Keratinocyte (primary cell): Measurements from ENCODE around the gene ANKRD6. TPM values are rescaled to one million over a fixed set of nuclear protein-coding genes. Genes with fewer than 3 reads are reported as not detected.

Experiments
- DNase-seq: peaks from one replicate; pipeline ENCODE4 v3.0.0-alpha.2; 2011; ENCODE audit warnings: low read depth, missing footprints, low spot score
- FAIRE-seq: peaks from 2 replicates; lab custom pipeline; 2011; peaks lifted over from hg19 to GRCh38; lab: Jason Lieb, UNC
- H2AFZ ChIP-seq: 2 replicates; pipeline ENCODE4 v1.6.0; 2012; ENCODE audit warnings: low read length, control low read depth, inconsistent platforms; ENCODE audit not compliant: control insufficient read depth
- H3K27ac ChIP-seq: 2 replicates; pipeline ENCODE4 v1.5.1; 2011; ENCODE audit warnings: low read length; ENCODE audit not compliant: control insufficient read depth, insufficient read depth
- H3K27me3 ChIP-seq: 3 replicates; pipeline ENCODE4 v1.6.0; 2011; ENCODE audit warnings: low read length; ENCODE audit not compliant: control insufficient read depth, insufficient read depth; ENCODE audit errors: extremely low read depth
- H3K36me3 ChIP-seq, 2 experiments: 2 replicates in 1 of 2; 3 replicates in 1 of 2; pipeline ENCODE4 v1.5.1; 2011; ENCODE audit warnings: low read length in 2 of 2, mild to moderate bottlenecking in 1 of 2; ENCODE audit not compliant: control insufficient read depth in 2 of 2, insufficient read depth in 2 of 2; ENCODE audit errors: extremely low read depth in 1 of 2
- H3K4me1 ChIP-seq: 3 replicates; pipeline ENCODE4 v1.5.1; 2011; ENCODE audit warnings: low read length; ENCODE audit not compliant: control insufficient read depth, insufficient read depth; ENCODE audit errors: extremely low read depth
- H3K4me2 ChIP-seq: 3 replicates; pipeline ENCODE4 v1.6.0; 2011; ENCODE audit warnings: low read depth, low read length; ENCODE audit not compliant: control insufficient read depth, insufficient read depth; ENCODE audit errors: extremely low read depth
- H3K4me3 ChIP-seq, 3 experiments: fragments of 200-600 bp in 1 of 3; sonication (generic) in 1 of 3; 2 replicates in 2 of 3; 3 replicates in 1 of 3; pipeline ENCODE4 v1.5.1; 2011 to 2016; ENCODE audit warnings: low read length in 3 of 3, mild to moderate bottlenecking in 3 of 3, control low read depth in 2 of 3, inconsistent platforms in 1 of 3, low read depth in 1 of 3, mixed read lengths in 1 of 3, mixed run types in 1 of 3, moderate library complexity in 1 of 3; ENCODE audit not compliant: control insufficient read depth in 2 of 3, insufficient read depth in 2 of 3; ENCODE audit errors: extremely low read depth in 1 of 3
- H3K79me2 ChIP-seq: 2 replicates; pipeline ENCODE4 v1.6.0; 2012; ENCODE audit warnings: low read length; ENCODE audit not compliant: control insufficient read depth, insufficient read depth
- H3K9ac ChIP-seq: 3 replicates; pipeline ENCODE4 v1.6.0; 2011; ENCODE audit warnings: low read length; ENCODE audit not compliant: control insufficient read depth, insufficient read depth; ENCODE audit errors: extremely low read depth
- H3K9me1 ChIP-seq: 3 replicates; pipeline ENCODE4 v1.6.0; 2011; ENCODE audit warnings: low read length; ENCODE audit not compliant: control insufficient read depth, insufficient read depth; ENCODE audit errors: extremely low read depth
- H3K9me3 ChIP-seq: 2 replicates; pipeline ENCODE4 v1.5.1; 2012; ENCODE audit warnings: low read depth, low read length; ENCODE audit not compliant: control insufficient read depth
- H4K20me1 ChIP-seq: 3 replicates; pipeline ENCODE4 v1.6.0; 2011; ENCODE audit warnings: low read length; ENCODE audit not compliant: control insufficient read depth, insufficient read depth; ENCODE audit errors: extremely low read depth
- CTCF ChIP-seq, 3 experiments: IDR thresholded peaks in 1 of 3; conservative IDR thresholded peaks in 1 of 3; optimal IDR thresholded peaks in 1 of 3; 2 replicates in 2 of 3; 3 replicates in 1 of 3; pipeline versions ENCODE3 to v1.5.1; 2011; ENCODE audit warnings: low read length in 3 of 3, mild to moderate bottlenecking in 3 of 3, moderate library complexity in 2 of 3, control low read depth in 1 of 3, inconsistent platforms in 1 of 3; ENCODE audit not compliant: insufficient read depth in 2 of 3; ENCODE audit errors: extremely low read depth in 1 of 3
- EZH2 ChIP-seq: IDR thresholded peaks from one replicate; pipeline ENCODE4 v1.6.1; 2012; ENCODE audit warnings: inconsistent platforms, mild to moderate bottlenecking, low read length, moderate library complexity
- dilution Hi-C: fragments of 300-500 bp; cut with MboI; formaldehyde crosslinking; loops from one replicate; pipeline ENCODE4 v1.7.0; 2020; ENCODE audit warnings: low sequenced_read_pairs; ENCODE audit not compliant: extremely low pct_ligation_motif_present
- polyA plus RNA-seq, 5 experiments: library from polyadenylated mRNA; depleted of rRNA in 3 of 5; stranded (reverse) in 3 of 5; stranded (forward) in 1 of 5; unstranded in 1 of 5; fragments of >200 nt; gene quantifications; 1 replicate in 1 of 5; 2 replicates in 3 of 5; 3 replicates in 1 of 5; pipeline versions ENCODE4 v1.2.1 to v1.2.3, GENCODE V29; 2011 to 2012; ENCODE audit warnings: missing spikeins in 2 of 5, low read depth in 1 of 5, low replicate concordance in 1 of 5

Gene ANKRD6
- polyA plus RNA-seq, 1 donor (not counting 4 experiments of a cell fraction or from before 2014, with no cell fraction given), result 5.7 TPM

GRCh38 chr6:89536231-89536630, 103.3 kb downstream of the ANKRD6 start:
- Histone ChIP-seq H3K9ac (no peak overlapping the region), H3K4me3 (no peak overlapping the region), H4K20me1 (no peaks in the 10 kb centered on the region), H3K4me1 (no peaks in the 10 kb centered on the region), H2AFZ (no peak overlapping the region), H3K36me3 (no peaks in the 10 kb centered on the region), H3K9me3 (no peaks in the 10 kb centered on the region), H3K27ac (no peak overlapping the region), H3K4me2 (no peak overlapping the region), H3K9me1 (no peaks in the 10 kb centered on the region), H3K27me3 (no peaks in the 10 kb centered on the region), H3K79me2 (no peaks in the 10 kb centered on the region)
- DNase-seq, result no peak
- dilution Hi-C loops, result no loop called here
- FAIRE-seq, result no peak
- TF ChIP-seq EZH2 (no peak), CTCF (optimal IDR thresholded peaks at IDR 0.05 in 1 of 3, IDR thresholded peaks at IDR 0.05 in 1 of 3, conservative IDR thresholded peaks at IDR 0.05 in 1 of 3; ENCODE audit: extremely low read depth in 1 of 3, insufficient read depth in 2 of 3, low read length in 3 of 3) (peak in 1 of 3 experiments; percentile 5)

GRCh38 chr6:89539779-89540178, 106.8 kb downstream of the ANKRD6 start:
- Histone ChIP-seq H3K9ac (no peak overlapping the region), H2AFZ (no peak overlapping the region), H3K4me2 (no peak overlapping the region), H4K20me1 (no peaks in the 10 kb centered on the region), H3K4me3 (no peak overlapping the region), H3K9me3 (no peaks in the 10 kb centered on the region), H3K27ac (no peak overlapping the region), H3K9me1 (no peaks in the 10 kb centered on the region), H3K27me3 (no peaks in the 10 kb centered on the region), H3K4me1 (no peaks in the 10 kb centered on the region), H3K36me3 (no peaks in the 10 kb centered on the region), H3K79me2 (no peaks in the 10 kb centered on the region)
- TF ChIP-seq CTCF (optimal IDR thresholded peaks at IDR 0.05 in 1 of 3, IDR thresholded peaks at IDR 0.05 in 1 of 3, conservative IDR thresholded peaks at IDR 0.05 in 1 of 3; ENCODE audit: extremely low read depth in 1 of 3, insufficient read depth in 2 of 3, low read length in 3 of 3), result no peak
- TF ChIP-seq EZH2, result no peak
- no peak for DNase-seq
- FAIRE-seq, result no peak
- dilution Hi-C loops, result no loop called here
